NCI-H2227 (cell line): Measurements from ENCODE around the gene RPL37.
A peak's percentile ranks its signal among the peaks of the same experiment; 100 is the strongest.
"Not testable (repeated sequence)": the region's sequence is repeated elsewhere in the genome, so short reads cannot be mapped to it uniquely, and the experiment has no call there.

Source experiments
- DNase-seq: peaks from one replicate; lab custom pipeline; 2025; ENCODE audit not compliant: unreplicated experiment; lab: John Stamatoyannopoulos, UW

The RPL37 gene

GRCh38 chr5:40798012-40798800, 36.8 kb downstream of the RPL37 start, which contains the start of gene PRKAA1:
PRKAA1 (minus strand) TSS chr5:40798374; CDS start chr5:40798189, 185 bp downstream.
- peak; percentile 97 for DNase-seq

DNA sequence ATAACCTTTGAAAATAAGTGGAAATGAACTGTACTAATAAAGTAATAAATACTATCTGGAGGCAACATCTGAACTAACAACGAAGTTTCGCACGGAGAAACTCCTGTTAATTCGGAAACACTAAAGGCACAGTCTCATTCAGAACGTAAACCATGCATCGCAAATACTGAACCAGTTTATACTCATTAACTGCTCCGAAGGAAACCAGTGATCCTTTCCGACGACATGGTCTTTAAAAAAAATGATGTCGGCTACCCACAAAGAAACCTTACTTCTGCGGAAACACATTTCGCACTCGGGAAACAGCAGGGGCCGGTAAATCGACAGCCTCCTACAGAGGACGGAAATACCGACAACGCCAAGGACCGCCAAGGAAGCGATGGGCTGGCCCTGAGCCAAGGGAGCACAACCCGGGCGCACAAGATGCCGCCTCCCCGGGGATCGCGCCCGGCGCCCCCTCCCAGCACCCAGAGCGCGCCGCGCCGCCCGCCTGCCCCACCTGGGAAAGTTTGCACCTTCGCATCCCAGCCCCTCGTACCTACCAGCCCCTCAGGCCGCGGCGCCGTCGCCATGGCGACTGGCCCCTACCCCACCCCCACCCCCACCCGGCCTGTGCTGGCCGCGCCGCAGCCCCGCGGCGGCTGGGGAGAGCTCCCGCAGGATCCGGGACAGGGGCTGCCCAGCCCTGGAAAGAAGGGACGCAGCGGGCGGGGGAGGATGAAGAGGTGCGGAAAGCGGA, 37.6 kb downstream of the RPL37 start:
- peak; percentile 91 for DNase-seq

DNA sequence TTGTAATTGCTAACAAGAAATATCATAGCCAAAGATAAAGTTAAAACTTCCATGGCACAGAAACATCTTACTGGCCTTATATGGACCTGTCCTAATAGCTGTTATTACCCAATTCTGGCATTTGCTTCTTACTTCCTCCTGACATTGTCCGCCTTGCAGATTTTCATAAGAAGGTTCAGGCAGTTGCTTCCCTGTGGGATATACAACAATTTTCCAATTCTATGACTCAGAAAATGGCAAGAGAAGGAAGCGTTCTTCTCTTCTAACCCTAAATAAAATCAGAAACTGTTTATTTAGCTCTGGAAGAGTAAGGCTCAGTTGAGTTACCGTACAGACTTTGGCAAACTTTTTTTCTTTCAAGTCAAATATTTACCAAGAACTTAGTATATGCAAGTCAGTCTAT, 38.5 kb downstream of the RPL37 start:
- DNase-seq: no peak

GRCh38 chr5:40794877-40795276, 40.1 kb downstream of the RPL37 start:
- DNase-seq: not testable (repeated sequence)

DNA sequence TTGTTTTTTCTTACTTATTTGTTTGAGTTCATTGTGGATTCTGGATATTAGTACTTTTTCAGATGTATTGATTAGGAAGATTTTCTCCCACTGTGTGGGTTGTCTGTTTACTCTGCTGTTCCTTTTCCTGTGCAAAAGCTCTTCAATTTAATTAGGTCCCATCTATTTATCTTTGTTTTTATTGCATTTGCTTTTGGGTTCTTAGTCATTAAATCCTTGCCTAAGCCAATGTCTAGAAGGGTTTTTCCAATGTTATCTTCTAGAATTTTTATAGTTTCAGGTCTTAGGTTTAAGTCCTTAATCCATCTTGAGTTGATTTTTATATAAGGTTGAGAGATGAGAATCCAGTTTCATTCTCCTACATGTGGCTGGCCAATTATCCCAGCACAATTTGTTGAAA, 40.7 kb downstream of the RPL37 start:
- DNase-seq: not testable (repeated sequence)

- not testable (repeated sequence) for DNase-seq
These were observed 42.3 kb downstream of the RPL37 start for GRCh38 chr5:40792691-40793090.

DNA sequence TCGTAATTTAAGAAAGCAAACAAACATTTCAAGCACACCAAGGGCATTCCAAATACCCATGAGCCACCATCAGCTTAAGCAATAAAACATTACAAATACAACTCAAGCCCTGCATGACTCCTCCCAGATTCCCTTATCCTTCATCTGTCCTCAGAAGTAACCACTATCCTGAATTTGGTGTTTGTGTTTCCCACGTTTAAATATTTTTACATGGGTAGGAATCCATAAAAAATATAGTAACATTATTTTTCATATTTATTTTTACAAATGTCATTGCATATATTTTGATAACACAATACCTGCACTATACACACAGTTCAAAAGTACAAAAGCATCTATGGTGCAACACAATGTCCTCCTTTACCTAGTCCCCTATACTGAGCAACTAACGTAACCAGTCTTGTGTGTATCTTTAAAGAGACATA, 43.3 kb downstream of the RPL37 start:
- no peak for DNase-seq

- DNase-seq: no peak
These were observed 44.0 kb downstream of the RPL37 start for GRCh38 chr5:40790947-40791593.

DNA sequence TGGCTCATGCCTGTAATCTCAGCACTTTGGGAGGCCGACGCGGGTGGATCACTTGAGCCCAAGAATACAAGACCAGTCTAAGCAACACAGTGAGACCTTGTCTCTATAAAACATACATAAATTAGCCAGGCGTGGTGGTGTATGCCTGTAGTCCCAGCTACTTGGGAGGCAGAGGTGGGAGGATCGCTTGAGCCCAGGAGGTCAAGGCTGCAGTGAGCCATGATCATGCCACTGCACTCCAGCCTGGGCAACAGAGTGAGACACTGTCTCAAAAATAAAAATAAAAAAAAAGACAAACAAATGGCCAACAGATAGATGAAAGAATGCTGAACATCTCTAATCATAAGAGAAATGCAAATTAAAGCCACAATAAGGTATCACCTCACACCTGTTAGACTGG, 46.1 kb downstream of the RPL37 start:
- DNase-seq: not testable (repeated sequence)

GRCh38 chr5:40787986-40788385, 47.0 kb downstream of the RPL37 start:
- DNase-seq: no peak

GRCh38 chr5:40786664-40787063, 48.4 kb downstream of the RPL37 start:
- not testable (repeated sequence) for DNase-seq

- no peak for DNase-seq
These were observed 50.1 kb downstream of the RPL37 start for GRCh38 chr5:40784916-40785315.

DNA sequence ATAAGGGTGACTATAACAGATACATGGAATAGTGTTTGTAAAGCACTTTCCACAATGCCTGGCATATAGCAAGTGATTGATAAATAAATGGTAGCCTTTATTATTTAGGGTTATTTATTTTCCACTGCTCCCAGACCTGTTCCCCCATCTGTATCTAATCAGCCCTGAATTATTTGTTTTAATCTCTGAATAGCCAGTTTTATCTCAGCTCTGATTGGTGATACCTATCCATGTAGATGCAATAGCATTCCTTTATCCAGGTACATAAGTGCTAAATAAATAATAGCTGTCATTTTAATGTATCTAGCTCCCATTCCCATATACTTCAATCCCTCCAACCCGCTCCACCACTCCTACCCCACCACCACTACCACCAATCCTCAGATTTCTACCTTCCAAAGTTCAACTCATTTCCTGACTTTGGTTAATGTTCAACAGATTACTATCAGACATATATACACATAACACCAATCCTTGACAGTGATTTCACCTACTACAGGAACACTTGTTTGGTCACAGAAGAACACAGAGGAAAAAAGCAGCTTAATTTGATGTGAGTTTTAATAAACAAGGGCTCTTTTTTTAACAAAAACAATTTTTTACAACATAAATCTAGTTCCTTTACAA, 50.9 kb downstream of the RPL37 start:
- DNase-seq: no peak

DNA sequence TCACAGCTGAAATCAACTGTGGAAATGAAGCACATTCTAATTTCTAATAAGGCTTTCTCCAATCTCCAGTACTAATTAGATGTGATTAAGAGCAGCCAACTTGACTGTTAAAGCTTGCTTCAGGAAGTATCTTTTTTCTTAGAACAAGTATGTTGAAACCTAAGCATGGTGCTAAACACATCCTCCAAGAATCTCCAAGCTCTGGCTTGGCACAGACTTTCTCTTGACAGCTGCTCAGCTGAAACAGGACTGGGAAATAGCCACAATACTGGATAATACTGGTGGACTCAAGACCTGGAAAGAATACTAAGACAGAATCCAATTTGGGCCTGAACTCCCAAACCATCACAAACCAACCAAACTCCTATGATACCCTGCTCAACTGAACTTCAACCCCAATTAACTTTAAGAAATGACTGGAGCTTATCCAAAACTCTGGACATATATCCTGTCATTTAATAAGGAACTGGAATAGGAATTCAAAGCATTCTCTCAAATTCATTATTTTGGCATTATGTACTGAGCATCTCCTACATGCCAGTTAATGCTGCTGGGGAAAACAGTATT, 53.1 kb downstream of the RPL37 start:
- DNase-seq: no peak

DNA sequence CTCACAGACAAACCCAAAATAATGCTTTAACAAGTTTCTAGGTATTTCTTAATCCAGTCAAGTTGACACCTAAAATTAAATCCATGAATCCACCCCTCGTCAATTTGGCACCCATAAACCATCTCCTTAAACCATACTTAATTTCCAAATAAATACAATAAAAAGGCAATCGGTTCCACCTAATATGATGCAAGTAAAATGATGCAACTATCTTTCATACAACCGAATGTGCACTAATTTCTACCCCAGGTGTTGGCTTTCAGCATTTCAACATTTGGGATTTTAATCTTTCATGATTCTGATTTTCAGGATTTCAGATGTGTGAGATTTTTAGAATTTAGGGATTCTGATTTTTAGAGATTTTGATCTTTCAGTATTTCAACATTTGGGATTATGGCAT, 54.2 kb downstream of the RPL37 start:
- no peak for DNase-seq

DNA sequence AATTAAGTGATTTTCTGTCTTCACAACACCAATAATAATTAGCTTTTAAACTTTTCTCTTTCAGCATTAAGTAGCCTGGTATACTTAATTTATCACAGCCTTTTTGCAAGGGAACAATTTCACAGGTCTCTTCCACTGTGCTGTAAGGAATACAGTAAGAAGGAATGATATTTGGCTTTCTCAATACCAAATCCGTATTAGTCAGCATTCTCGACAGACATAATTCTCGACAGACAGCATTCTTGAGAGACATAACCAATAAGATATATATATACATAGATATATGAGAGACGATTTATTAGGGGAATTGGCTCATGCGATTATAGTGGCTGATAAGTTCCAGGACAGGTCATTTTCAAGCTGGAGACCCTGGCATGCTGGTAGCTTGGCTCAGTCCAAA, 54.8 kb downstream of the RPL37 start:
- DNase-seq: no peak

DNA sequence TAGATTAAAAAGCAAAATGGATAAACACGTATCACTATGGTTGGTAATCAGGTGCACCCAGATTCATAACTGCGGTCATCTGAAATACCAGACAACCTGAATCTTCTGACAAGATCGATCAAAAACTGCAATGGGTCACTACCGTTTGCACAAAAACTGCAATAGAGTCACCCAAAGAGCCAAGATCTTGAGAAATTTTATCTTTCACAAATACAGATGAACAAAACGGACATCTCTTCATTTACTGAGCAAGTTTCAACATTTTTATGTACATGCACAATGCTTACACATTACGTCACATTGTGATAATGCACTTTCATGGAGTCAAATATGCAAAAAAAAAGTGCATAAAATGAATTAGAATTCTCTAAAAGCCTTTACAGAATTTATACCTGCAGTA, 55.5 kb downstream of the RPL37 start:
- no peak for DNase-seq

GRCh38 chr5:40778133-40778532, 56.9 kb downstream of the RPL37 start:
- DNase-seq: no peak

DNA sequence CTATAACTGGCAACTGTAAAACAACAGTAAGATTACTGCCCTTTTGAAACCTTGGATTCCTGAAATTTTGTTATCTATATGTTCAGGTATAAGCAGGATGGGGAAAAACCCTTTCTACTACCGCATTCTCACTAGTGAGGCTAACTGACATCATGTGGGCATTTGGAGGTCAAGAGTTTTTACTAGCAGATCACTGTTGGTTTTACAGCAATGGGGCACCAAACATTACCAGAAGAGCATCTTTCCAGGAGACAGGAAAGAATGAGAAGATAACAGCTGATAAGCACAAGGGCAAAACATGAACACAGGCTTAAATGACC, 58.4 kb downstream of the RPL37 start:
- DNase-seq: no peak

DNA sequence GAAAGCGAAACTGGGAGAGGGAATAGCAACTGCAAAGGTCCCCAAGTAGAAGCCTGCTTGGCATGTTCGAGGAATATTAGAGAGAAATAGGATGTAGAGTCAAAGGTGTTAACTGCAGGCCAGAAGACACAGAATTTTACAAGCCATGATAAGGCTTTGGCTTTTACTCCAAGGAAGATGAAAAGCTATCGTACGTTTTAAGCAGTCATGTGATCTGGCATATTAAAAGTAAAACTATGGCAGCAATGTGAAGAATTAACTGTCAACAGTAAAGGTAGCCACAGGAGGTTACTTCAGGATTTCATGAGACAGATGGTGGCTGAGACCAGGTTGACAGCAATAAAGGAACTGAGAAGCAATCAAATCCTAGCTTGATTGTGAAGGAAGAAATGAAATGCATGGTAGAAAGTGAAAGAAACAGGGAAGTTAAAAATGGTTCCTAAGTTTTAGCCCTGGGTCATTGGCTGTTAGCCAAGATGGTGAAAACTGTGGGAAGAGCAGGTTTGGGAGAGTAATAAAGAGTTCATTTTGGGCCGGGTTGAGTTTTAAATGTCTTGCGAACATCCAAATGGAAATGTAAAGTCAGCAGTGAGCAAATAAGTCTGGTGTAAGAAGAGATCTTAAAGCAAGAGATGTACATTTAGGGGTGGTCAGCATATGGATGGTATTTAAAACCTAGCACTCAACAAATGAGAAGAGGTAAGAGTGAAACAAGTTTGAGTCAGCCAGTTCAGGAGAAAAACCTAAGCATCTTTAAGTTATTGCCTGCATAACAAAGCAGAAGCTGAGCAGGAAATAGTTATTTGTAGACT, 59.0 kb downstream of the RPL37 start:
- DNase-seq: no peak
